Middle frontal gyrus (tissue), 1 donor: ENCODE measurements around the gene CMIP.

ENCODE experiments used
- DNase-seq: peaks from one replicate; pipeline ENCODE4 v3.0.0-alpha.2; 2015; ENCODE audit warnings: low spot score; ENCODE audit errors: extremely low spot score

The CMIP gene

GRCh38 chr16:81547939-81548216 is 103.3 kb downstream of the CMIP start:
- no peak for DNase-seq

- DNase-seq = no peak
Observed at GRCh38 chr16:81548551-81548875, 103.9 kb downstream of the CMIP start.

- no peak for DNase-seq
Observed at GRCh38 chr16:81548876-81549546, 104.4 kb downstream of the CMIP start.

- DNase-seq = no peak
Observed at GRCh38 chr16:81549547-81550431, 105.2 kb downstream of the CMIP start.

- DNase-seq = no peak
Observed at GRCh38 chr16:81550432-81550808, 105.8 kb downstream of the CMIP start.

GRCh38 chr16:81551151-81551808 is 106.7 kb downstream of the CMIP start:
- no peak for DNase-seq

- no peak for DNase-seq
Observed at GRCh38 chr16:81551821-81552304, 107.3 kb downstream of the CMIP start.

- DNase-seq = no peak
Observed at GRCh38 chr16:81552743-81553079, 108.1 kb downstream of the CMIP start.

- no peak for DNase-seq
Observed at GRCh38 chr16:81553080-81553813, 108.6 kb downstream of the CMIP start.

- DNase-seq = no peak
Observed at GRCh38 chr16:81553814-81554675, 109.4 kb downstream of the CMIP start.

GRCh38 chr16:81554979-81555378 is 110.4 kb downstream of the CMIP start:
- no peak for DNase-seq

- DNase-seq = no peak
Observed at GRCh38 chr16:81555660-81556059, 111.1 kb downstream of the CMIP start.

- no peak for DNase-seq
Observed at GRCh38 chr16:81556715-81557284, 112.2 kb downstream of the CMIP start.

- DNase-seq = no peak
Observed at GRCh38 chr16:81558077-81558443, 113.5 kb downstream of the CMIP start.

GRCh38 chr16:81558444-81559175 is 114.0 kb downstream of the CMIP start:
- DNase-seq = no peak

- DNase-seq = no peak
Observed at GRCh38 chr16:81560979-81561657, 116.5 kb downstream of the CMIP start.

GRCh38 chr16:81562174-81562849 is 117.7 kb downstream of the CMIP start:
- DNase-seq = no peak

- no peak for DNase-seq
Observed at GRCh38 chr16:81562926-81563325, 118.3 kb downstream of the CMIP start.

- no peak for DNase-seq
Observed at GRCh38 chr16:81564421-81564911, 119.9 kb downstream of the CMIP start.
